Left lobe of liver (tissue), 2 donors: ENCODE results near the gene C6. TPM values are rescaled to one million over a fixed set of nuclear protein-coding genes. Genes with fewer than 3 reads are reported as not detected.
"Not testable (repeated sequence)": the region's sequence is repeated elsewhere in the genome, so short reads cannot be mapped to it uniquely, and the experiment has no call there.

Experiments
- ATAC-seq: fragments of 200-7000 bp; cut with Tn5 transposase; one replicate; pipeline ENCODE4 v1.9.1; 2020; ENCODE audit warnings: mild to moderate bottlenecking, moderate library complexity
- DNase-seq: peaks from one replicate; pipeline ENCODE4 v3.0.0-alpha.2; 2020; ENCODE audit warnings: low spot score
- total RNA-seq: library from RNA; stranded (reverse); gene quantifications from one replicate; pipeline ENCODE4 v1.2.1, GENCODE V29; 2021
- donor health status: DM: no; HTN: no; CAD: no; lungs with moderate emphysema.
- donor health status: DM: no; HTN: yes; CAD: no.

The C6 gene
- total RNA-seq, 1 donor from 2014 or later, result 487 TPM

- peak; percentile 49 for ATAC-seq
- DNase-seq, result no peak
Measured at GRCh38 chr5:41200506-41200905, 12.8 kb downstream of the C6 start.

- DNase-seq, result no peak
- no peak for ATAC-seq
Measured at GRCh38 chr5:41199660-41200059, 13.7 kb downstream of the C6 start.

- ATAC-seq (no peak), DNase-seq (no peak)
Measured at GRCh38 chr5:41196197-41196596, 17.1 kb downstream of the C6 start.

GRCh38 chr5:41195228-41195627 is 18.1 kb downstream of the C6 start:
- ATAC-seq (no peak), DNase-seq (no peak)

GRCh38 chr5:41194339-41194738 is 19.0 kb downstream of the C6 start:
- ATAC-seq (peak; percentile 52), DNase-seq (no peak)

GRCh38 chr5:41193456-41194205 is 19.7 kb downstream of the C6 start:
- DNase-seq, result peak; percentile 98
- peak; percentile 89 for ATAC-seq

- ATAC-seq, result no peak
- no peak for DNase-seq
Measured at GRCh38 chr5:41191249-41191648, 22.1 kb downstream of the C6 start.

- no peak for ATAC-seq
- no peak for DNase-seq
Measured at GRCh38 chr5:41186143-41186542, 27.2 kb downstream of the C6 start.

- not testable (repeated sequence) for DNase-seq, ATAC-seq
Measured at GRCh38 chr5:41183331-41183730, 30.0 kb downstream of the C6 start.

GRCh38 chr5:41182666-41183065 is 30.7 kb downstream of the C6 start:
- peak; percentile 60 for ATAC-seq
- DNase-seq, result no peak

GRCh38 chr5:41181691-41182564 is 31.4 kb downstream of the C6 start:
- DNase-seq (no peak), ATAC-seq (peak; percentile 22)

- DNase-seq (no peak), ATAC-seq (peak; percentile 52)
Measured at GRCh38 chr5:41176952-41177351, 36.4 kb downstream of the C6 start.

GRCh38 chr5:41172012-41172411 is 41.3 kb downstream of the C6 start:
- ATAC-seq, result peak; percentile 32

GRCh38 chr5:41161271-41161670 is 52.1 kb downstream of the C6 start:
- ATAC-seq (no peak), DNase-seq (no peak)

More at GRCh38 chr5:41172012-41172411, 41.3 kb downstream of the C6 start:
- DNase-seq, result no peak

- ATAC-seq (peak; percentile 20), DNase-seq (no peak)
Measured at GRCh38 chr5:41157272-41157894, 55.9 kb downstream of the C6 start.

GRCh38 chr5:41156739-41157138 is 56.6 kb downstream of the C6 start:
- DNase-seq, result no peak
- ATAC-seq, result peak; percentile 87

- DNase-seq (no peak), ATAC-seq (no peak)
Measured at GRCh38 chr5:41154491-41154890, 58.8 kb downstream of the C6 start.

- ATAC-seq (peak; percentile 9), DNase-seq (no peak)
Measured at GRCh38 chr5:41151564-41151963, 61.8 kb downstream of the C6 start.

GRCh38 chr5:41148448-41148847 is 64.9 kb downstream of the C6 start:
- DNase-seq (no peak), ATAC-seq (no peak)

- no peak for ATAC-seq
Measured at GRCh38 chr5:41145306-41145705, 68.0 kb downstream of the C6 start.

GRCh38 chr5:41143131-41143901 is 70.0 kb downstream of the C6 start:
- peak; percentile 47 for ATAC-seq
- DNase-seq, result no peak

More at GRCh38 chr5:41145306-41145705, 68.0 kb downstream of the C6 start:
- DNase-seq, result no peak
